OCI-LY1 (cell line): ENCODE data around the gene SMARCAD1.
"Not testable (repeated sequence)": the region's sequence is repeated elsewhere in the genome, so short reads cannot be mapped to it uniquely, and the experiment has no call there.

Experiments used
- CTCF ChIP-seq: fragments of 200-600 bp; sonication (generic), shearing (Covaris generic); IDR thresholded peaks from 2 replicates; pipeline ENCODE4 v1.5.1; 2017; ENCODE audit warnings: mild to moderate bottlenecking, antibody characterized with exemption, low read length, moderate library complexity, mixed read lengths
- EZH2 ChIP-seq: fragments of 200-600 bp; sonication (generic), shearing (Covaris generic); IDR thresholded peaks from 2 replicates; pipeline ENCODE4 v1.8.0; 2017; ENCODE audit warnings: borderline replicate concordance, mixed run types, mild to moderate bottlenecking, antibody characterized with exemption, low read length, moderate library complexity, mixed read lengths

GRCh38 chr4:94295473-94295872 lies 87.8 kb downstream of the SMARCAD1 start:
- not testable (repeated sequence) for TF ChIP-seq CTCF, EZH2
